GM18868 (cell line): ENCODE results near the gene EVA1C.
"Not testable (repeated sequence)": the region's sequence is repeated elsewhere in the genome, so short reads cannot be mapped to it uniquely, and the experiment has no call there.

ENCODE experiments used
- ATAC-seq: cut with Tn5 transposase; IDR thresholded peaks from one replicate; pipeline ENCODE4 v1.9.1; 2021; ENCODE audit warnings: mild to moderate bottlenecking, moderate library complexity; ENCODE audit not compliant: unreplicated experiment

The EVA1C gene

GRCh38 chr21:32424191-32424535, 11.7 kb downstream of the EVA1C start:
- ATAC-seq = no peak

GRCh38 chr21:32424674-32425073, 12.2 kb downstream of the EVA1C start:
- ATAC-seq = no peak

DNA sequence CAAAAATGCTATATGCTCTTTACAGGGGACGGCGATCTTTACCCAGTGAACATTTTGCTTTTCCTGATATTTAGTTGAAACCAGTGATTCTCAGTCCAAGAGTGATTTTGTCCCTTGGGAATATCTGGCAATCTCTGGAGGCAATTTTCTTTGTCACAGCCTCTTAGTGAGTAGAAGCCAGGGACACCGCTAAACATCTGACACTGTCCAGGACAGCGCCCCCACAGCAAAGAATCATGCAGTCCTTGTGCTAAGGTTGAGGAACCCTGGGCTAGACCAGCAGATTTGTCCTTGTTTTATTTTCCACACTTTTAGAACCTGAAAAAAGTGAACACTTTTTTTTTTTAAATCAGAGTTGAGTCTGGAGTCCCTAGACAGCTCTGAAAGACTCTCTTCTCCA, 13.1 kb downstream of the EVA1C start:
- ATAC-seq = no peak

DNA sequence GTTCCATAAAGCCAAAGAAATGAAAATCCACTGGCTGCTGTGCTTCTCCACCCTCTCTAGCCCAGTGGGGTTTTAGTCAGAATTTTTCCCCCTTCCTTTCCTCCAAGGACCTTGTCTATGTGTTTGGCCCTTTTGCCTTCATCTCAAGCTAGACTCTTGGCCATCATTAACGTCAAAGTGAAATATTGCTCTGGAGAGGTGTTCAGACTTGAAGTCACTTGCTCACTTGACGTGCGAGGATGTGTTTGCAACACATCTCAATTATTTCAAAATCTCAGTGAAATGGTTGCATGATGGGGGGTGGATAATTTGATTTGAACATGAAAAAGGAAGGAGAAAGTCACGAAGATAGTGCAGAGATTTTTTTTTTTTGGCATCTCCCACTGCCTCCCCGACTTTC, 13.6 kb downstream of the EVA1C start:
- no peak for ATAC-seq

GRCh38 chr21:32426592-32427051, 14.1 kb downstream of the EVA1C start:
- ATAC-seq = no peak

- no peak for ATAC-seq
Measured at GRCh38 chr21:32427958-32428623, 15.6 kb downstream of the EVA1C start.

GRCh38 chr21:32432982-32433660, 20.6 kb downstream of the EVA1C start:
- not testable (repeated sequence) for ATAC-seq

DNA sequence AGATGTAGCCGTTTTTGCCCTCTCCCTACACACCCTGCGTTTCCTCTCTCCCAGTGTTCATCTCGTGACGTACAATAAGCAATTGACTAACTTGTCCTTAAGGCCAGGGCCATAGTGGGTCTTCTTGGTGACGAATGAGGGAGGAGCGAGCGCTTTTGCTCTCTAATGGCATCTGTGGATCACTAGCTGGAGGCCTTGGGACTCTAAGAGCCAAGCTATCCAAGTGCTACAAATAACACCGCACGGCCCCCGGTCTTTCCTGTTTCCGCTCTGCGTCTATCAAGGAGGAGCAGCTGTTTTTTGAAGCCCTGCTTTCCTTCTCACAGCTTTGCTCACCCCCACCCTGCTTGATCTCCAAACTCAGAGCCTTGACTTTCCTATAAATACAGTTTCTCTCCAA, 25.2 kb downstream of the EVA1C start:
- ATAC-seq = no peak

DNA sequence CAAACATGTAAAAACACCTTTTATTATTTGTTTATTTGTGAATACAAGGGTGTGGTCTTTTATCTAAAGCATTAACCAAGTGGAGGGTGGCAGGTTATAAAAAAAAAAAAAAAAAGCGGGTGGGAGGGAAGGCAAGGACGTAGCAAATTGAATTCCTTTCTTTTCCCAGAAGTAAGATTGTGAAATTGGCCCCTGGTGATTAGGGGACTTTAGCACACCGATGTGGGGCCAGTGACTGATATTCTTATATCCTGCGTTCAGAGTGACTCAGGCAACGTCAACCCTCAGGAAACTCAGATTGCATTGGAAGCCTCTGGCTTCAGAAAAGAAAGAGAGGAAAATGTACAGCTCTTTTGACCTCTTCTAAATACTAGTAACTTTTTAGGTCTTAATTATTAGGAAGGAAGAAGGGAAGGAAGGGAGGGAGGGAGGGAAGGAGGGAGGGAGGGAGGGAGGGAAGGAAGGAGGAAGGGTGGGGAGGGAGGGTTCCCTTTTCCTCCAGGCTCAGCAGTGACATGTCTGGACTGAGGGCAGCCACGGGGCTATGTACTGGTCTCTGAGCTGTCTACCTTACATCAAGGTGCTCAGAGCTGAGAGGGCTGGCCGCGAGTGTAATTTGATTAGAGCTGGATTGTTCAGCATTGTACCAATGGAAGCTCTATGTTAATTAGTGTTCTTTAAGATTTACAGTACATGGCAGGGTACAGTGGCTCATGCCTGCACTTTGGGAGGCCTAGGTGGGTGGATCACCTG, 30.2 kb downstream of the EVA1C start:
- ATAC-seq = no peak

DNA sequence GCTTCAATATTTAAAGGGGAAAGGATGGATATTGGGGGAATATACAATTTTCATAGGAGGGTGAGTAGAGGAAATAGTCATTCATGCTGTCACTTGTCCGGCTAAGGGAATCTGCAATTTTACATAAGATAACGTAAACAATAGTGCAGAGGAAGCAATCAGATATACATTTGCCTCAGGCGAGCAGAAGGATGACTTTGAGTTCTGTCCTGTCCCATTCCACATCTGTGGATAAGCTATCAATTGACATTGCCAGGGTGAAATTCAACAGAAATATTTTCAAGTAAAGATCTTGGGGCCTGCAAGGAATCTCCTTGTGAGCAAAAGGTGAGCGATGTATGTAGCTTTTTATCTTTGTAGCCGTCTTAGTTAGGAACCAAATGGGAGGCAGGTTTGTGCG, 32.6 kb downstream of the EVA1C start:
- no peak for ATAC-seq

- not testable (repeated sequence) for ATAC-seq
Measured at GRCh38 chr21:32446440-32446839, 33.9 kb downstream of the EVA1C start.

- no peak for ATAC-seq
Measured at GRCh38 chr21:32447224-32447623, 34.7 kb downstream of the EVA1C start.

GRCh38 chr21:32448803-32449594, 36.5 kb downstream of the EVA1C start:
- no peak for ATAC-seq

DNA sequence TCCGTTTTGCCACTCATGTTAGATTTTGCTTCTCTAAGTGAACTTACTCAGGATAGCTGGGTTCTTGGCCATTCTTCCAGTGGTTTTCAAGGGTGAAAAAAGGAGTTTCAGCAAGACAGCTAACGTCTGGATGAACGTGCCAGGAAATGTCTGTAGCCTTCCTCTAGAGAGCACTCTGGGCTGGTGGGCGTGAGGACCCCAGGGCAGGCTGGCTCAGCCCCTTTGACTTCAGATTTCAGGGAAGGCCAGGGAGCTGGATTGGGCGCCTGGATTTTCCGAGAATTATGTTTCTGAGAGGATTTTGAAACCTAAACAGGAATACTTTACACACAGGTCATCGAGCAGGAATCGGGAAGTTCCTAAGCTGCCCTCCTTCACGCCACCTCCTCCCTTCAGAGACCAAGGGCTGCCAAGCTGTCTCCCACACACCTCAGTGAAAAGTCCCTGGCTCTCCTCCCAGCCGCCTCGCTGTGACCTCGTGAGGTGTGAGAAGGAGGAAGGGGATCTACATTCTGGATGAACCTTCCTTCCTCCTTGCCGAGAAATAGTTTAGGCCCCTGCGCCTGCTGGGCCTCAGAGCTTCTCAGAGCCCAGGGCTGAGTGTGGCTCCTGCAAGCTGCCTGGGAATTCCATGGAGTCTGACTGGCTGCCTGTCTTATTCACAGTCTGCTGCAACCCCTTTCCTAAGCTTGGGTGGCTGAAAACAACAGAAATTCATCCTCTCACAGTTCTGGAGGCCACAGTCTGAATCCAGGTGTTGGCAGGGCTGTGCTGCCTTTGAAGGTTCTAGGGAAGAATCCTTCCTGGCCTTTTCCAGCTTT, 38.6 kb downstream of the EVA1C start:
- ATAC-seq = not testable (repeated sequence)

- ATAC-seq = not testable (repeated sequence)
Measured at GRCh38 chr21:32452191-32452590, 39.7 kb downstream of the EVA1C start.

DNA sequence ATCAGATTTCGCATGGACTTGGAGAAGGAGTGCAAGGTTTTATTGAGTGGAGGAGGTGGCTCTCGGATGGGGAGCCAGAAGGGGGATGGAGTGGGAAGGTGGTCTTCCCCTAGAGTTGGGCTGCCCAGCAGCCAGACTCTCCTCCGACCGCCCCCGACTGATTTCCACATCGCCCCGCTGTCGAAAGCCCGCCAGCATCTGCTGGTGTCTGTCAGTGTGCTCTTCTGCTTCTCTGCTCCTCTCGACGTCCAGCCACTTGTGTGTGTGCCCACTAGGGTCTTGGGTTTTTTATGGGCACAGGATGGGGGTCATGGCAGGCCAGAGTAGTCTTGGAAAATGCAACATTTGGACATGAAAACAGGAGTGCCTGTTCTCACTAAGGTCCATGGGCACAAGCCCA, 40.1 kb downstream of the EVA1C start:
- ATAC-seq = no peak

DNA sequence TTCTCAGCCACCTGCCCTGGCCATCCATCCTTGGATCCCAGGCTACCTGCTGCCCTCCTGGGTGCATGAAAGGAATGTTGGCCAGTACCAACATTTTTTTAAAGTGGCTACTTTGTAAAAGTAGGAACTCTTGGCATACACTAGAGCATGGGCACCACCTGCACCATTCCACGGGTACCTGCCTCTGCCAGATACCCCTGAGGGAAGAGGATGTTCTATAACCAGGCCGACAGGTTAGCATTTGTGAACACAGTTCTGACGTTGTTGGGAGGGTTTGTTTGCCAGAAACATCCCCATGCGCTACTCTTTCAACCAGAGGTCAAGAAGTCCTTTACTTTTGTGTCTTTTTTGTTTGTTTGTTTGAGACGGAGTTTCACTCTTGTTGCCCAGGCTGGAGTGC, 43.0 kb downstream of the EVA1C start:
- ATAC-seq = no peak

DNA sequence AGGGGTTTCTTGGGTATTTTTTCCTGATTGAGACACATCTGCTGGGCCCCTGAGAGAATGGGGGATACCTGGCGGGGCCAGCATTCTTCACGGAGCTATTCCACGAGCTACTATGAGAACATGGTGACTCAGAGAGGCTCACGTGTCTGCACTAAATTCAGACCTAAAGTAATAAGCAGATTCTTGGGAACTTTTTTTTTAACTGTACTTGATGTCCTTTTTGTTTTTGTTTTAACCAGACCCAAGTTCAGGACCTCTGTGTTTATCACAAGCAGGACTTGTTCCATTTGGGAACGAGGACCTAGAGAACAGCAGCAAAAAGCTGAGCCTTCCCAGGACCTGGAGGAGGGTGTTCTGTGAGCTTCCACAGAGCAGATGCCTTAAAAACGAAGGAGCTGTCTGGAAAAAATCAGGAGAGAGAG, 44.0 kb downstream of the EVA1C start:
- no peak for ATAC-seq

GRCh38 chr21:32457360-32457840, 44.9 kb downstream of the EVA1C start:
- ATAC-seq = no peak

DNA sequence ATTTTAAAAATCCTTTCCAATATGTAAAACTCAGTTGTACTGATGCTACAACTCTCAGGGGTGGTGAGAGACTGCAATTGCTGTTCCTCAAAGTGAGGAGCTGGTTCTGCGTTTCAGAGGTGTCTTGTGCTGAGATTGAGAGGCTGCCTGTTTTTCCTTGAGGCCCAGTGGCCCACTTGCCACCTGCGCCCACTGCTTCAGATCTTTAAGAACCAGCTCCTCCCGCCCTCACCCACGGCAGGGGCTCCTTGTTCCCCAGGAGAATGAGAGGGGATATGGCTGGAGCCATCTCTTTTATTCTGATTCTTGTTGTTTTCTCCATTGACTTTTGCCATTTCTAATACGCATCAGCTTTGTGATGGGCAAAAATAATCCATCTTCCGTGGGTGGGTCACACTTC, 45.5 kb downstream of the EVA1C start:
- no peak for ATAC-seq
